ENCODE results near the gene CDH4. TPM values are rescaled to one million over a fixed set of nuclear protein-coding genes. Genes with fewer than 3 reads are reported as not detected.
"Not testable (repeated sequence)": the region's sequence is repeated elsewhere in the genome, so short reads cannot be mapped to it uniquely, and the experiment has no call there.

CDH4 gene
- total and polyA plus RNA-seq, 4 experiments from 2014 or later = 0.39 to 1.1 (median 0.41) TPM; not detected in 1

DNA sequence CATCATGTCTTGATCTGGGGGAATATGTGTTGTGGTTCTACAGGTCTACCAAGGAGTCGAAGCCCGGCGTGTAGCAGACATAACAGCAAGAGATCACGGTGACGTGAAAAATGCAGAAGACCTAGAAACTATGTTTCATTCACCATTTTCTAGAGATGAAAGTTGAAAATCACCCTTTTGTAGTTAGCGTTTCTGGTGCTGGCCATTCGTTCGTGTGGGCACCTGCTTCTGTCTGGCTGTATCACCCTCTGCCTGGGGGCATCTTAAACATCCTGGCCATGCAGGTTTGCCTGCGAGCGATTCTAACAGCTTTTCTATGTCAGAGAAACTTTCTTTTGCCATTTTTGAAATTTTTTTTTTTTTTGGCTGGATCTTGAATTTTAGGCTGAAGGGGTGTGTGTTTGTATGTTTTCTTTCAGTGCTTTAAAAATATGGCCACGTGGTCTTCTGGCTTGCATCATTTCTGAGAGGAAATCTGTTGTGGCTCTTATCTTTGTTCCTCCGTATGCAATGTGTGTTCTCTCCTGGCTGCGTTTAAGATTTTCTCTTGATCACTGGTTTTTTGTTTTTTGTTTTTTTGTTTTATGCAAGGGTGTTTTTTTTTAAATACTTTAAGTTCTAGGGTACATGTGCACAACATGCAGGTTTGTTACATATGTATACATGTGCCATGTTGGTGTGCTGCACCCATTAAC, 226.7 kb downstream of the CDH4 start:
- no peaks in the 10 kb centered on the region for H3K4me1 ChIP-seq (ENCODE audit: insufficient read depth, low read length)
- Mint-ChIP-seq H3K9me3 (peaks cover 0 to 10% (median 3%) of the 10 kb centered on the region in 8 donors), H3K4me1 (peaks cover 0 to 1% (median 0%) of the 10 kb centered on the region in 4 donors), H3K36me3 (no peaks in the 10 kb centered on the region), H3K27me3 (peaks cover 0 to 12% of the 10 kb centered on the region in 2 donors), H3K27ac (no peak overlapping the region), H3K4me3 (no peak overlapping the region)
- no peaks in the 10 kb centered on the region for H3K36me3 ChIP-seq (ENCODE audit: insufficient read depth, low read length)
- ChIA-PET CTCF (ENCODE audit: partially characterized antibody) (no interaction called here), POLR2A (ENCODE audit: partially characterized antibody) (no interaction called here)
- H3K4me3 ChIP-seq (ENCODE audit: low read length in 2 of 2) = no peak overlapping the region
- no peak for DNase-seq
- H3K27ac ChIP-seq (ENCODE audit: low read depth, low read length) = no peak overlapping the region
- H3K9me3 ChIP-seq (ENCODE audit: control insufficient read depth in 1 of 2, low read length in 2 of 2) = no peaks in the 10 kb centered on the region
- intact Hi-C loops (cut with micrococcal nuclease) = no loop called here
- H3K27me3 ChIP-seq (ENCODE audit: insufficient read depth, low read length) = no peaks in the 10 kb centered on the region

DNA sequence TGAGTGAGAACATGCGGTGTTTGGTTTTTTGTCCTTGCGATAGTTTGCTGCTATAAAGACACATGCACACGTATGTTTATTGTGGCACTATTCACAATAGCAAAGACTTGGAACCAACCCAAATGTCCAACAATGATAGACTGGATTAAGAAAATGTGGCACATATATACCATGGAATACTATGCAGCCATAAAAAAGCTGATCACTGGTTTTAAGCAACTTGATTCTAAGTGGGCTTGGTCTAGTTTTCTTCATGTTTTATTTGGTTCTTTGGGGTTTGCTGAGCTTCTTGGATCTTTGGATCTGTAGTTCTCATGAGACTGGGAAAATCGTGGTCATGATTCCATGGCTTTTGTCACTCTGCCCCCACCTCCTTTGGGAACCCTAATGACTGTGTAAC, 227.4 kb downstream of the CDH4 start:
- H3K27ac Mint-ChIP-seq; H3K27me3 ChIP-seq (ENCODE audit: insufficient read depth, low read length); H3K4me1 ChIP-seq (ENCODE audit: insufficient read depth, low read length); intact Hi-C loops (cut with micrococcal nuclease); POLR2A ChIA-PET (ENCODE audit: partially characterized antibody); H3K36me3 ChIP-seq (ENCODE audit: insufficient read depth, low read length); H3K36me3 Mint-ChIP-seq; H3K9me3 ChIP-seq (ENCODE audit: control insufficient read depth in 1 of 2, low read length in 2 of 2); H3K4me1 Mint-ChIP-seq; H3K27ac ChIP-seq (ENCODE audit: low read depth, low read length); CTCF ChIA-PET (ENCODE audit: partially characterized antibody); DNase-seq; H3K4me3 Mint-ChIP-seq; H3K4me3 ChIP-seq (ENCODE audit: low read length in 2 of 2): not testable (repeated sequence)
- H3K27me3 Mint-ChIP-seq = peaks cover 0 to 12% of the 10 kb centered on the region in 2 donors
- peaks cover 0 to 14% (median 4%) of the 10 kb centered on the region in 8 donors for H3K9me3 Mint-ChIP-seq

GRCh38 chr20:61480158-61480825, 228.2 kb downstream of the CDH4 start:
- Histone ChIP-seq H3K27ac (ENCODE audit: low read depth, low read length) (no peak overlapping the region), H3K36me3 (ENCODE audit: insufficient read depth, low read length) (no peaks in the 10 kb centered on the region), H3K4me3 (ENCODE audit: low read length in 2 of 2) (no peak overlapping the region), H3K27me3 (ENCODE audit: insufficient read depth, low read length) (no peaks in the 10 kb centered on the region), H3K9me3 (ENCODE audit: control insufficient read depth in 1 of 2, low read length in 2 of 2) (no peaks in the 10 kb centered on the region), H3K4me1 (ENCODE audit: insufficient read depth, low read length) (no peaks in the 10 kb centered on the region)
- no peak overlapping the region for H3K27ac Mint-ChIP-seq
- peaks cover 0 to 1% (median 0%) of the 10 kb centered on the region in 4 donors for H3K4me1 Mint-ChIP-seq
- ChIA-PET CTCF (ENCODE audit: partially characterized antibody) (no interaction called here), POLR2A (ENCODE audit: partially characterized antibody) (no interaction called here)
- no peak for DNase-seq
- intact Hi-C loops (cut with micrococcal nuclease) = no loop called here
- H3K9me3 Mint-ChIP-seq = peaks cover 0 to 14% (median 4%) of the 10 kb centered on the region in 8 donors
- H3K36me3 Mint-ChIP-seq = no peaks in the 10 kb centered on the region
- peaks cover 0 to 12% of the 10 kb centered on the region in 2 donors for H3K27me3 Mint-ChIP-seq
- no peak overlapping the region for H3K4me3 Mint-ChIP-seq

GRCh38 chr20:61482056-61482887, 230.2 kb downstream of the CDH4 start:
- ChIA-PET POLR2A (ENCODE audit: partially characterized antibody) (no interaction called here), CTCF (ENCODE audit: partially characterized antibody) (no interaction called here)
- intact Hi-C loops (cut with micrococcal nuclease) = no loop called here
- Mint-ChIP-seq H3K36me3 (no peaks in the 10 kb centered on the region), H3K27ac (no peak overlapping the region), H3K27me3 (peaks cover 0 to 5% of the 10 kb centered on the region in 2 donors), H3K4me1 (no peaks in the 10 kb centered on the region), H3K9me3 (peaks cover 0 to 14% (median 3%) of the 10 kb centered on the region in 8 donors), H3K4me3 (no peak overlapping the region)
- DNase-seq = no peak
- H3K27ac ChIP-seq (ENCODE audit: low read depth, low read length) = no peak overlapping the region
- H3K4me1 ChIP-seq (ENCODE audit: insufficient read depth, low read length) = no peaks in the 10 kb centered on the region
- H3K36me3 ChIP-seq (ENCODE audit: insufficient read depth, low read length) = no peaks in the 10 kb centered on the region
- H3K27me3 ChIP-seq (ENCODE audit: insufficient read depth, low read length) = no peaks in the 10 kb centered on the region
- H3K9me3 ChIP-seq (ENCODE audit: control insufficient read depth in 1 of 2, low read length in 2 of 2) = no peaks in the 10 kb centered on the region
- H3K4me3 ChIP-seq (ENCODE audit: low read length in 2 of 2) = no peak overlapping the region

DNA sequence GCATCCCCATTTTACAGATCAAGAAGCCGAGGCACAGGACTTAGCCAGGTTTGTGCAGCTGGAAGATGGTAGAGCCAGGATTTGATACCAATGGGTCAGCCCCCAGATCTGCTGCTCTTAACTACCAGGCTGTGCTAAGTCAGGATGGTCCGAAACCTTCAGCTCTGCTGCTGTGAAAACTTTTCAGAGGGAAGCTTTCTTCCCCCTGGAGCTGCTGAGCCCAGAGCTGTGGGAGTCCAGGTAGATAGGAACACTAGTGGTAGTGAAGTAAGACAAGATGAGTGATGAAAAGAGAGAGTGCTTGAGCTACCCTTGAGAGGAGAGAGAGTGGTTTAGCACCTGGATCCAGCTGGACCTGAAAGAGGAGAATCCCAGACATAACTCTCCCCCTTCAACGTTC, 230.8 kb downstream of the CDH4 start:
- Mint-ChIP-seq H3K4me1 (no peaks in the 10 kb centered on the region), H3K27ac (no peak overlapping the region), H3K36me3 (no peaks in the 10 kb centered on the region), H3K27me3 (peaks cover 0 to 2% of the 10 kb centered on the region in 2 donors), H3K9me3 (peaks cover 0 to 14% (median 3%) of the 10 kb centered on the region in 8 donors), H3K4me3 (no peak overlapping the region)
- no peaks in the 10 kb centered on the region for H3K27me3 ChIP-seq (ENCODE audit: insufficient read depth, low read length)
- no peaks in the 10 kb centered on the region for H3K4me1 ChIP-seq (ENCODE audit: insufficient read depth, low read length)
- POLR2A ChIA-PET (ENCODE audit: partially characterized antibody) = no interaction called here
- no peak overlapping the region for H3K4me3 ChIP-seq (ENCODE audit: low read length in 2 of 2)
- no peaks in the 10 kb centered on the region for H3K9me3 ChIP-seq (ENCODE audit: control insufficient read depth in 1 of 2, low read length in 2 of 2)
- DNase-seq = no peak
- no peaks in the 10 kb centered on the region for H3K36me3 ChIP-seq (ENCODE audit: insufficient read depth, low read length)
- no peak overlapping the region for H3K27ac ChIP-seq (ENCODE audit: low read depth, low read length)
- intact Hi-C loops (cut with micrococcal nuclease) = no loop called here
- CTCF ChIA-PET (ENCODE audit: partially characterized antibody) = no interaction called here

DNA sequence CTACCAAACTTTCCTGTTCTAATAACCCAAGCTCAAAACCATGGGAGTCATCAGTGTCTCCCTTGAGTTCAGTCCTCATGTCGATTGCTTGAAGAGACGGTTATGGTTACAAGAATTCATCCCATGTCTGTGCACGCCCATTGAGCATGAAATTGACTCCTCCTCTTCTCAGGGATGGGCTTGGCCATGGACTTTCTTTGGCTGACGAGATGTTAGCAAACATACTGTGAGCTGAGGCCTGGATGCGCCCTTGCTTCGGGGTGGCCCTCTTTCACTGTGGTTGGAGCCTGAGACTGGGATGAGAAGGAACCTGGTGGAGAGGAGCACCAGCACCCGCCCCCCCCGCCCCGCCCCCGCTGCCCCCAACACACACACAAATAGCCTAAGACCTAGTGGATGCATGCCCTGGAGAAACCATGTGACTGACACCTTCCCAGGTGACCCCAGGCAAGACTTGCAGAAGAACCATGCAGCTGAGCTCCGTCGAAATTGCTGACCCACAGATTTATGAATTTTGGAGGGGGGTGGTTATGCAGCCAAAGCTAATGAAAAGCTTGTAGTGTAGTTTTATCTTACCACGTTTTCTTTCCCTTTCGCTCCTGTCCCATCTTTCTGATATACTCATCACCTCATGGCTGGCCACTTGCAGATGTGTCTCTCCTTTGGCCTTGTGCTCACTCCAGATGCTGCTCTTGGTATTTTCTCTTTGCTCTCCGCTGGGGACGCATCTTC, 231.4 kb downstream of the CDH4 start:
- no peaks in the 10 kb centered on the region for H3K4me1 Mint-ChIP-seq
- ChIA-PET CTCF (ENCODE audit: partially characterized antibody) (no interaction called here), POLR2A (ENCODE audit: partially characterized antibody) (no interaction called here)
- no peaks in the 10 kb centered on the region for H3K36me3 Mint-ChIP-seq
- peaks cover 0 to 2% of the 10 kb centered on the region in 2 donors for H3K27me3 Mint-ChIP-seq
- H3K27ac ChIP-seq (ENCODE audit: low read depth, low read length) = no peak overlapping the region
- no peaks in the 10 kb centered on the region for H3K27me3 ChIP-seq (ENCODE audit: insufficient read depth, low read length)
- no peak overlapping the region for H3K4me3 ChIP-seq (ENCODE audit: low read length in 2 of 2)
- H3K9me3 Mint-ChIP-seq = peaks cover 0 to 13% (median 2%) of the 10 kb centered on the region in 8 donors
- H3K9me3 ChIP-seq (ENCODE audit: control insufficient read depth in 1 of 2, low read length in 2 of 2) = no peaks in the 10 kb centered on the region
- no peaks in the 10 kb centered on the region for H3K36me3 ChIP-seq (ENCODE audit: insufficient read depth, low read length)
- H3K4me1 ChIP-seq (ENCODE audit: insufficient read depth, low read length) = no peaks in the 10 kb centered on the region
- no peak overlapping the region for H3K4me3 Mint-ChIP-seq
- no peak overlapping the region for H3K27ac Mint-ChIP-seq
- DNase-seq = no peak
- intact Hi-C loops (cut with micrococcal nuclease) = no loop called here

GRCh38 chr20:61486198-61486597, 234.1 kb downstream of the CDH4 start:
- no peak for DNase-seq
- no peak overlapping the region for H3K4me3 ChIP-seq (ENCODE audit: low read length in 2 of 2)
- no peaks in the 10 kb centered on the region for H3K27me3 ChIP-seq (ENCODE audit: insufficient read depth, low read length)
- H3K9me3 ChIP-seq (ENCODE audit: control insufficient read depth in 1 of 2, low read length in 2 of 2) = no peaks in the 10 kb centered on the region
- no peaks in the 10 kb centered on the region for H3K36me3 ChIP-seq (ENCODE audit: insufficient read depth, low read length)
- H3K9me3 Mint-ChIP-seq = peaks cover 0 to 11% (median 0%) of the 10 kb centered on the region in 8 donors
- ChIA-PET CTCF (ENCODE audit: partially characterized antibody) (interaction anchor here (0.5 kb wide), 1 partner anchor 691 kb away, joined by 3 read pairs; no protein-coding TSS in a partner anchor), POLR2A (ENCODE audit: partially characterized antibody) (no interaction called here)
- intact Hi-C loops (cut with micrococcal nuclease) = no loop called here
- no peaks in the 10 kb centered on the region for H3K4me1 Mint-ChIP-seq
- no peaks in the 10 kb centered on the region for H3K4me1 ChIP-seq (ENCODE audit: insufficient read depth, low read length)
- H3K27ac ChIP-seq (ENCODE audit: low read depth, low read length) = no peak overlapping the region
- no peaks in the 10 kb centered on the region for H3K36me3 Mint-ChIP-seq
- H3K27me3 Mint-ChIP-seq = peaks cover 0 to 4% of the 10 kb centered on the region in 2 donors
- no peak overlapping the region for H3K4me3 Mint-ChIP-seq
- no peak overlapping the region for H3K27ac Mint-ChIP-seq
